ENCODE data around the gene PLB1.
"Not testable (repeated sequence)": the region's sequence is repeated elsewhere in the genome, so short reads cannot be mapped to it uniquely, and the experiment has no call there.

Gene PLB1

GRCh38 chr2:28471214-28471613 lies 24.6 kb upstream of the PLB1 start:
- no peak overlapping the region for H3K27ac ChIP-seq
- TF ChIP-seq CTCF (conservative IDR thresholded peaks at IDR 0.05), result no peak

- H3K27ac ChIP-seq, result no peak overlapping the region
- no peak for TF ChIP-seq CTCF (conservative IDR thresholded peaks at IDR 0.05)
These were observed 24.1 kb upstream of the PLB1 start for GRCh38 chr2:28471701-28472236.

- H3K27ac ChIP-seq, result not testable (repeated sequence)
These were observed 23.2 kb upstream of the PLB1 start for GRCh38 chr2:28472641-28473040.

- no peak overlapping the region for H3K27ac ChIP-seq
- no peak for TF ChIP-seq CTCF (conservative IDR thresholded peaks at IDR 0.05)
These were observed 20.7 kb upstream of the PLB1 start for GRCh38 chr2:28475088-28475595.

- TF ChIP-seq CTCF (conservative IDR thresholded peaks at IDR 0.05), result no peak
- no peak overlapping the region for H3K27ac ChIP-seq
These were observed 18.8 kb upstream of the PLB1 start for GRCh38 chr2:28477087-28477486.

GRCh38 chr2:28477645-28478044 lies 18.2 kb upstream of the PLB1 start:
- no peak overlapping the region for H3K27ac ChIP-seq
- TF ChIP-seq CTCF (conservative IDR thresholded peaks at IDR 0.05), result no peak

GRCh38 chr2:28480403-28481049 lies 15.3 kb upstream of the PLB1 start:
- no peak overlapping the region for H3K27ac ChIP-seq
- no peak for TF ChIP-seq CTCF (conservative IDR thresholded peaks at IDR 0.05)

GRCh38 chr2:28481905-28482304 lies 14.0 kb upstream of the PLB1 start:
- no peak for TF ChIP-seq CTCF (conservative IDR thresholded peaks at IDR 0.05)
- H3K27ac ChIP-seq, result no peak overlapping the region

Data from VCaP (cell line).